NCI-H128 (cell line): ENCODE measurements around the gene FYTTD1.

ENCODE experiments used
- DNase-seq: peaks from one replicate; lab custom pipeline; 2025; ENCODE audit not compliant: unreplicated experiment; lab: John Stamatoyannopoulos, UW

FYTTD1 gene

GRCh38 chr3:197737319-197737649 lies 12.4 kb upstream of the FYTTD1 start:
- no peak for DNase-seq

DNA sequence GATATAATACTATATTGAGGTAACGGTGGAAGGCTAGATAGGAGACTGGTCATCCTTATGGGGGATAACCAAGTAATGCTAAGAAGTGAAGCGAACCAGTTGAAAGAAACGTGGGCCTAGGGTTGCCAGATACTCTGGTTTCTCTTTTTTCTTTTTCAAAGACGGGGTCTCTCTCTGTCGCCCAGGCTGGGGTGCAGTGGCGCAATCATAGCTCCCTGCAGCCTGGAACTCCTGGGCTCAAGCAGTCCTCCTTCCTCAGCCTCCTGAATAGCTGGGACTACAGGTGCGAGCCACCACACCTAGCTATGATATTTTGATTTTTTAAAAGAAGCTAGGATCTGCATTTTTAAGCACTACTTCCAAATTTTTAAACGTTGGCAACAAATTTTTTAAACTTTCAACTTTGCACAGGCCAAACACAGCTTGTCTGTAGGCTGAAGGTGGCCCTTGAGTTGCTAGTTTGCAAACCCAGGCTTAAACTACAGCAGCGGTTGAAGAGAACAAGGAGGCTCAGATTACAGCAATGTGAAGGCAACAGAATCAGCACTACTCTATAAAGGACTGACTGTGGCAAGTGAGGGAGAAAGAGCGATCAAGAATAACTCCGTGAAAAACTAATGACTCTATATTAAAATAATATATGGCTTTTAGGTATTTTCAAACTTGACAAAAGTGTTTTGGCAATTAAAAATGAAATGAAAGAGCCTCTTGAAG lies 11.8 kb upstream of the FYTTD1 start:
- DNase-seq = no peak

DNA sequence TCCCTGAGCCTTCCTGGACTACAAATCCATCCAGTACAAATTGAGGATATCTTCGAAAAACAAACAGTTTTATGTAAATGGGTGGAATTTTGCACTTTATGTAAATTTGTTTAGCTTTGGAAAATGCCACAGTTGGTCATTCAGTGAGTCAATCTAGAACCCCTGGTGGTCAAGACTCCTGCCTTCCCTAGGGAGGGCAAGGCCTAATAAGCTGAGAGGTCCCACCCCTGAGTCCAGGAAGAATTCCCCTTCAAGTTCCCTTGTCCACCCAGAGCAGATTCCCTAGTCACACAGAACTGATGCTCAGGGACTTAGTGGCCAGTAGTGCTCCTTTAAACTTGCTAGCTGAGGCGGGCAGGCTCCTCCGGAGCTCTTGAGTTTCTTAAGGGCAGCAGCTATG lies 6.9 kb upstream of the FYTTD1 start:
- DNase-seq = no peak

- no peak for DNase-seq
These were observed 3.5 kb upstream of the FYTTD1 start for GRCh38 chr3:197746209-197746608.

GRCh38 chr3:197746801-197747237 lies 2.9 kb upstream of the FYTTD1 start:
- DNase-seq = no peak

- DNase-seq = no peak
These were observed 927 bp upstream of the FYTTD1 start for GRCh38 chr3:197748597-197749314.

GRCh38 chr3:197749315-197749600 lies 425 bp upstream of the FYTTD1 start:
- DNase-seq = peak; percentile 78

DNA sequence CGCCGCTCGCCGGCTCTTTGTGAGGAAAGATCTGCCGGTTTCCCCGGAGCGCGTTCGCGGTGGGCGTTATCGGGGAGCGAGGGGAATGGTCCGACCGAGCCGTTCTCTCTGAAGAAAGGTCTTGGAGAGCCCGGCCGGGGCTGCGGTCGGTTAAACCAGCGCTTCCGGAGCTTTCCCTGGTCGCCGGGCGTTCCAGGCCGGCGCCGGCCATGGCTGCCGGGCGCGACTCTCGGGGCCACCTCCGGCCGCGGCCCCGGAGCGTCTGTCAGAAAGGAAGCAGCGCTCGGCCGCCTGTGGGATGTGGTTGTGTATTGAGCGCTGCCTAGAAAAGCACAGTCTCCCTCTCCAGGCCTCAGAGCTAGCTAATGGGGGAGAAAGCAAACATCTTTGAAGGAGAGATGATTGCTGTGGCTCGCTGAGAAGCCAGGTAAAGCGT lies 731 bp downstream of the FYTTD1 start:
- DNase-seq = no peak

GRCh38 chr3:197750858-197751737 lies 1.4 kb downstream of the FYTTD1 start:
- DNase-seq = no peak

GRCh38 chr3:197752107-197752506 lies 2.4 kb downstream of the FYTTD1 start:
- DNase-seq = no peak

DNA sequence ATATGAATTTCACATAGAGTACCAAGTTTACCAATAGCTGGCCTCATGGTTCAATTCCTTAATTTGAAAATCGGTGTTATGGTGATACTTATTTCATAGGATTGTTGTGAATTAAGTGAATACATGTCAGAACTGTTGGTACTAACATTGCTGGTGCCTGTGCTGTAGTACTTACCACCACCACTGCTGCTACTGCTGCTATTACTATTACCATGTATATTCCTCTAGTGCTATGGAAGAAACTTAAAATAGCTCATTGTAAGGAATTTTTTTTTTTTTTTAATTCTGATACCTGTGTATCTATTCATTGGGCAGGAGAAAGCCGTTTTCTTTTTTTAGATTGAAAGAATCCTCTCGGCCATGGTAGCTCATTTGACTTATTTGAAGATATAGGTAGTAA lies 3.6 kb downstream of the FYTTD1 start:
- DNase-seq = no peak

GRCh38 chr3:197756704-197757103 lies 7.0 kb downstream of the FYTTD1 start:
- DNase-seq = no peak

- no peak for DNase-seq
These were observed 8.8 kb downstream of the FYTTD1 start for GRCh38 chr3:197758512-197758911.

DNA sequence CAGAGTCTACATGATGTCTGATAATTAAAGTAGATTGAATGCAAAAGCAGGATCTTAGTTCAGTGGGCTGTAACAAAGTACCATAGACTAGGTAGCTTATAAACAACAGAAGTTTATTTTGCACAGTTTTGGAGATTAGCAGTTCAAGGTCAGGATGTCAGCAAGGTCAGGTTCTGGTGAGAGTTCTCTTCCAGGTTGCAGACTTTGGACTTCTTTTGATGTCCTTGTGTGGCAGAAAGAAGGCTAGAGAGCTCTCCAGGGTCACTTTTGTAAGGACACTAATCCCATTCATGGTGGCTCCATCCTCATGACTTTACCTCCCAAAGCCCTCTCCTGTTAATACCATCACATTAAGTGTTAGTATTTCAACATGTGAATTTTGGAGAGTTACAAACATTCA lies 12.1 kb downstream of the FYTTD1 start:
- no peak for DNase-seq

DNA sequence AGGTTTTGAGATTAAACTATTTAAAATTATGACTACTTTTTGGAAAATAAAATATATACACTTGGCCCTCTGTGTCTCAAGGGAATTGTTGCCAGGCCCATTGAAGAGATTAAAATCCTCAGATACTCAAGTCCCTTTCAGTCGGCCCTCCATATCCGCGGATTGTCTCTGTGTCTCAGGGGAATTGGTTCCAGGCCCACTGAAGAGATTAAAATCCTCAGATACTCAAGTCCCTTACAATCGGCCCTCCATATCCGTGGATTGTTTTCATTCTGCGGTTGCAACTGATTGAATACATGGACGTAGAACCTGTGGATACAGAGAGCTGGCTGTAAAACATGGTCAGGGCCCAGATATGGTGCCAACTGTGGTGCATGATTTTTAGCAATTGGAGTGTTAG lies 25.6 kb downstream of the FYTTD1 start:
- no peak for DNase-seq

- no peak for DNase-seq
These were observed 32.5 kb downstream of the FYTTD1 start for GRCh38 chr3:197782230-197782629.

GRCh38 chr3:197784019-197784585 lies 34.4 kb downstream of the FYTTD1 start:
- DNase-seq = no peak

- no peak for DNase-seq
These were observed 37.7 kb downstream of the FYTTD1 start for GRCh38 chr3:197787412-197787811.

DNA sequence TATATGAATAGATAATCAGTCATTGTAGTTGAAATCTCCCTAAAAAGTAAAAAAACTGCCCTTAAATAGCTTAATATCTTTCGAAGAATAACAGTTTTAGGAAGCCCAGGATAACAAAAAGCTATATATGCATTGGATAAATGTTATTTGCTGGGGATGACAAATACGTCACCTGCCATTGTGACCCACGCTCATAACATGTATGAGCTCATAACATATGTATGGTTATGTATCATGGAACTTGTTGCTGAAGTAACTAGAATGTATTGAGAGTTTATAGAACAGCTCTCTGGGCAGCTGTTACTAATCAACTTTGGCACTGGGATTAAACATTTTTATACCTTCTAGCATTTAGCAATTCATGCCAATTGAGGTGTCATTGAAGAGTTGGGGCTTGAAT lies 39.6 kb downstream of the FYTTD1 start:
- DNase-seq = no peak

DNA sequence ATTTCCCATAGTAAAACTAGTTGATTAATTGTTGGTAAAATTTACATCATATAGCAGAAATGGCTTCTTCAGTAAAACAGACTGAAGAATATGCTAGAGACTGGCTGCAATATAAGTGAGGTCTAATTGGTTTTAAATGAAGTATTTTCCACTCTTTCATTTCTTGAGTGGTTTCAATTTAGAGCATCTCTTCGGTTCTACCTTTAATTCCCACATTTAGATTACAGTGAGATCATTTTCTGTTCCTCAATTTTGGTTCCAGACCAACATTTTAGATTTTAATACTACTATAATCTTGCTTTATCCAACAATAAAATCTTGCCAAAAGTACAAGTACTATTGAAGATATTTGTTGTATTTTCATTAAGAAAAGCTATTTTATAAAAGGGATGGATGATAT lies 40.4 kb downstream of the FYTTD1 start:
- no peak for DNase-seq

GRCh38 chr3:197791113-197791891 lies 41.6 kb downstream of the FYTTD1 start, which contains the start of gene LRCH3:
Gene LRCH3, plus strand, starts transcription at chr3:197791254. Its CDS starts 25 bp downstream, at chr3:197791279.
- peak; percentile 56 for DNase-seq
